Stomach smooth muscle (tissue), 2 donors: Measurements from ENCODE around the gene APBB2.

Experiments used
- H3K27ac ChIP-seq: one replicate; pipeline ENCODE4 v1.7.0; 2013; ENCODE audit warnings: mild to moderate bottlenecking, low read length, inconsistent platforms
- H3K27me3 ChIP-seq, 2 donors: one replicate each; pipeline ENCODE4 v1.7.0; 2013; ENCODE audit warnings: low read length in 2 of 2; ENCODE audit not compliant: insufficient read depth in 2 of 2, control insufficient read depth in 1 of 2
- H3K36me3 ChIP-seq, 2 donors: one replicate each; pipeline ENCODE4 v1.7.0; 2013; ENCODE audit warnings: low read length in 2 of 2; ENCODE audit not compliant: control insufficient read depth in 2 of 2, insufficient read depth in 2 of 2
- H3K4me1 ChIP-seq: one replicate; pipeline ENCODE4 v1.7.0; 2013; ENCODE audit warnings: low read length; ENCODE audit not compliant: control insufficient read depth, insufficient read depth
- H3K4me3 ChIP-seq, 2 donors: one replicate each; pipeline ENCODE4 v1.7.0; 2013; ENCODE audit warnings: low read length in 2 of 2
- H3K9ac ChIP-seq, 2 donors: one replicate each; pipeline ENCODE4 v1.7.0; 2013; ENCODE audit warnings: low read length in 2 of 2, mild to moderate bottlenecking in 1 of 2
- H3K9me3 ChIP-seq, 2 donors: one replicate each; pipeline ENCODE4 v1.7.0; 2013; ENCODE audit warnings: low read length in 2 of 2; ENCODE audit not compliant: control insufficient read depth in 2 of 2
- donor health status: healthy.
- donor health status: Pancreatic carcinoma.

Gene APBB2

DNA sequence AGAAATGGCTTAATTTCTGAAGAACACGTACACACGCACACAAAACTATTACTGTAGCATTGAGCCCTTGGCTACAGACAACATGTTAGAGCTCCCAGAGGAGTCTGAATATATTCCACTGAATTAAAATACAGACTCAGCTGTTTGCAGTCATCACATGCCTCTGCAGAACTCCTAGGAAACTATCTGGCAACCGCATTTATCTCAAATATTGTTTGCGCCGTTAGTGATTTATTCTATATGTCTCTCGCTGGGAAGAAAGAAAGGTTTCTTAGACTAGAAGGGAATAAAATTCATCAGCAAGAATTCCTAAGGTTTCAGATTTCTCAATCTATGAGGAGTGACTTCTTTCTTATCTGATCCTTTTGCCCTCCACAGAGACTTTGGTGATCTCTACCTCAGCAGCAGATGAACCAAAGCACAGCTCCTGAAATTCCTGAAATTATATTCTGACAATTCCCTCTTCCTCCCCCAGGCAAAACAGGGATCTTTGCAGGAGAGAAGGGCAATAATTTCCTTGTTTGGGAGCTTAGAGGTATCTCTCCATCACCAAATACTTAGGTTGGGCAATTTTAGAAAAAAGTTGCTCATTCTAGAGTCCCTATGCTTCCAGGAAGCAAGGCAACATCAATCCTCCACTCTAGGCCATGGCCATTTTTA, 199.2 kb downstream of the APBB2 start:
- Histone ChIP-seq H3K4me3 (no peak overlapping the region), H3K4me1 (no peaks in the 10 kb centered on the region), H3K9ac (no peak overlapping the region), H3K27ac (no peak overlapping the region), H3K36me3 (peaks cover 0 to 7% of the 10 kb centered on the region in 2 donors), H3K9me3 (no peaks in the 10 kb centered on the region), H3K27me3 (no peaks in the 10 kb centered on the region)

DNA sequence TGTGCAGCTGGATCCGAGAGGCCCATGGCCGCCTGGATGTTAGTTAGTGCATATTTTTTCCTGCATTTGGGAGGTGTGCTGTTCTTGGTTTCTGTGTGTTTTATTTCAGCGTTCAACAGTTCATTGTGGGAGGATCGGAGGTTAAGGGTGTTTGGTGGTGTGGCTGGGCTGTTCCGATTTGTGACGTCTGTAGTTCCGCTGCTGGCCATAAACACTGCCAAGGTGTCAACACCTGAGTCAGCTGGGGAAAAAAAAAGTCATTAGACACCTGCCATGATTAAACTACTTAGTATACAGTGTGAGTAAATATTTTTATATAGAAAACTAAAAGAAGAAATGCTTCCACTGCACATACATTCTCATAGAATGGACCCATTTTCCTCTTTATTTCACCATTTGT, 200.2 kb downstream of the APBB2 start:
- no peak overlapping the region for H3K27ac ChIP-seq
- H3K36me3 ChIP-seq = peaks cover 0 to 7% of the 10 kb centered on the region in 2 donors
- no peak overlapping the region for H3K4me3 ChIP-seq
- H3K27me3 ChIP-seq = no peaks in the 10 kb centered on the region
- no peaks in the 10 kb centered on the region for H3K9me3 ChIP-seq
- H3K9ac ChIP-seq = no peak overlapping the region
- no peaks in the 10 kb centered on the region for H3K4me1 ChIP-seq

DNA sequence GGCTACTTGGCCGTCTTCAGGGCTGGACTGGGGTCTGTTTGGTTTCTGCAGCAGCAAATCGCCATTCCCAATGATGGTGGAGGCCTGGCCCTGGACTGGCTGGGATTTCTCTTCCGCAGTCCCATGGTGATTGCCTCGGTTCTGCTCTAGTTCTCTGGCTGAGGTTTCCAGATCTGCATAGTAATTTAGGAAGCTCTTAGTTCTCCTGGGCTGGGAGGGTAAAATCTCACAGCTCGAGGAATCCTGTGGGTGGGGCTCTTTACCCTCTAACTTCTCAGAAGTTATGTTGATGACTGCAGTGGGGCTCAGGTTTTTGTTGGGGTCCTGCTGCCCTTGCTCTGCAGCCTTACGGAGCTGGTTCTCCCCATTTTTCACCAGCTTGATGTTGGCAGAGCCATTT, 200.6 kb downstream of the APBB2 start:
- no peak overlapping the region for H3K9ac ChIP-seq
- H3K4me1 ChIP-seq = no peaks in the 10 kb centered on the region
- no peak overlapping the region for H3K4me3 ChIP-seq
- H3K36me3 ChIP-seq = peaks cover 0 to 7% of the 10 kb centered on the region in 2 donors
- no peaks in the 10 kb centered on the region for H3K9me3 ChIP-seq
- H3K27ac ChIP-seq = no peak overlapping the region
- H3K27me3 ChIP-seq = no peaks in the 10 kb centered on the region

DNA sequence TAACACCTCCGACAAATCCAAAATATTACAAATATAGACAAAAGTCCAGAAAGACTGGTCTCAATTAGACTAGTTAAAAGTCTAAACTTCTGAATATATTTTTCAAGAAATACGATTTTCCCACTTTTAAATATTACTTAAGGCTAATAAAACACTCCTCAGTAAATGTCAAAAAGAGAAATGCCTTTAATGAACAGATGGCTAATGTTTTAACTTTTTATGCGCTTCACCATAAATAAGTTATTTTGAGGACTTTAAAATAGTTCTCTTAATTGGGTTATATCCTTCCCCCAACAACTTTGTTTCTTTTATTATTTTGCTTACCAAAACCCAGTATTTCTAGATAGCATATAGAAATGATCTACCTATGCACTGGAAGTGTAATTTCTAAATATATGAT, 201.4 kb downstream of the APBB2 start:
- Histone ChIP-seq H3K36me3 (peaks cover 0 to 7% of the 10 kb centered on the region in 2 donors), H3K27ac (no peak overlapping the region), H3K27me3 (no peaks in the 10 kb centered on the region), H3K4me3 (no peak overlapping the region), H3K9me3 (no peaks in the 10 kb centered on the region), H3K4me1 (no peaks in the 10 kb centered on the region), H3K9ac (no peak overlapping the region)

DNA sequence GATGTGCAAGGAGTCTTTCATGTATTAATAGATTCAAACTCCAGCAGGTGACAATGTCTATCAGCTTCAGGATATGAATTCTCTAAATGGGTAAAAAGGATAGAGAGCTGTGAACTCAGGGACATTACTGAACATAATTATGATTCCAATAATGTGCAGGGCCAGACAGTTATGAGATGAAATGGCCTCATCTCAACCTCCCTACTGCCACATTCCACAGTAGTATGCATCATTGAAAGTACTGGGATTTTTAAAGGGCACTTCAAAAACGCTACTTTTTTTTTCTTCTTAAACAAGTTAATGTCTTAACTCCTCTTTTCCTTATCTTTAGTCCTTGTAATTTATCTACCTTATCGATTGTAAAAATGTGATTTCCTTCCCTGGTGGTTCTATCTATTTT, 202.0 kb downstream of the APBB2 start:
- no peaks in the 10 kb centered on the region for H3K9me3 ChIP-seq
- H3K9ac ChIP-seq = no peak overlapping the region
- H3K4me3 ChIP-seq = no peak overlapping the region
- no peak overlapping the region for H3K27ac ChIP-seq
- H3K4me1 ChIP-seq = no peaks in the 10 kb centered on the region
- H3K36me3 ChIP-seq = peaks cover 0 to 7% of the 10 kb centered on the region in 2 donors
- no peaks in the 10 kb centered on the region for H3K27me3 ChIP-seq

DNA sequence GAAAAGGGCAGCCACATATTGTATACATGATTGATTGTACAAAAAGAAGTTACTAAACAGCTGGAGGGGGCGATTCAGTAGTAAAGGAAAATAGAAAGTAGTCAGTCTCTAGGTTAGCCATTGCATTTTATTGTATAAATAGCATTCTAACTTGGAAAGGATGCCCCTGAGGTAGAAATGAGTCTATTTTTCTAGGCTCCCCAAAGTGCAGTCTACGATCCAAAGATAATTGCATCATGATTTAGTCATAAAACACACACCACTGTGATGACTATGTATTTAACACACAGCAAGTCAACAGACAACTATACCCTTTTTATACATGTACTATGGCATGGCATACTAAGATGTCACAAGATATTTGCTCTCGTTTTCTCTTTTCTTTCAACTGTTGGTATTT, 204.9 kb downstream of the APBB2 start:
- no peak overlapping the region for H3K9ac ChIP-seq
- no peaks in the 10 kb centered on the region for H3K4me1 ChIP-seq
- no peaks in the 10 kb centered on the region for H3K9me3 ChIP-seq
- no peak overlapping the region for H3K27ac ChIP-seq
- H3K36me3 ChIP-seq = peaks cover 0 to 7% of the 10 kb centered on the region in 2 donors
- no peak overlapping the region for H3K4me3 ChIP-seq
- no peaks in the 10 kb centered on the region for H3K27me3 ChIP-seq

DNA sequence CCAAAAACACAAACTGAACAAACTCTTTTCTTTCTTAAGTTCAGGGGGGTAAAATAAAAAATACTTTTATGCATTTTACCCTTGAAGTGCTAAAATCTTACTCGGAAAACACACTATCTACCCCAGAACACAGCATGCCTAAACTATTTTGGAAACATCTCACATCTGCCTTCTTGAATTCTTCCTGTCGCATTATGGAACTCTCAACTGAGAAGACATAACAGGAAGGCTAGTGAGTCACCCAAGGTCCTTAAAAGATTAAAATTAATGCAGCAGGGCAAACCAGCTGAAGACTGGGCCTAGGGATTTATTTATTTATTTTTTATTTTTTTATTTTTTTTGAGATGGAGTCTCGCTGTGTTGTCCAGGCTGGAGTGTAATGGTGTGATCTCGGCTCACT, 208.2 kb downstream of the APBB2 start:
- H3K4me1 ChIP-seq = no peaks in the 10 kb centered on the region
- no peaks in the 10 kb centered on the region for H3K27me3 ChIP-seq
- H3K9ac ChIP-seq = no peak overlapping the region
- H3K27ac ChIP-seq = no peak overlapping the region
- H3K9me3 ChIP-seq = no peaks in the 10 kb centered on the region
- no peaks in the 10 kb centered on the region for H3K36me3 ChIP-seq
- no peak overlapping the region for H3K4me3 ChIP-seq

DNA sequence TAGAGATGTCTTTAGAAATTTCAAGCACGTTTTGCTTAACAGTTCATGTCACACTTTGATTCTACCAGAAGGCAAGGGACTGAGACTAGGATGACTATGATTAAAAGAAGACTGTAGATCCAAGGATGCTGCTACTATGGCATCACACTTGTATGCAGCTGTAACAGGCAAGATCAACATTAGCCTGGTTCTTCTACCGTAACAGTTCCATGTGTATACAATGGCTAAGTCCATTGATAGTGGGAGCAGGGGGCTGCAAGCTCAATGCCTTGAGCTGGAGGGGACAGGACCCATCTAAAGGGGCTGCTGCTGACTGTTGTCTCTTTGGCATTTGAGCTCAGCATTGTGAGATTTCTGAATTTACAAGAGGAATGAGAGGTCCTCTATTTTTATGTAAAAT, 212.0 kb downstream of the APBB2 start:
- Histone ChIP-seq H3K9ac (no peak overlapping the region), H3K27ac (no peak overlapping the region), H3K36me3 (no peaks in the 10 kb centered on the region), H3K27me3 (no peaks in the 10 kb centered on the region), H3K4me1 (no peaks in the 10 kb centered on the region), H3K4me3 (no peak overlapping the region), H3K9me3 (no peaks in the 10 kb centered on the region)

DNA sequence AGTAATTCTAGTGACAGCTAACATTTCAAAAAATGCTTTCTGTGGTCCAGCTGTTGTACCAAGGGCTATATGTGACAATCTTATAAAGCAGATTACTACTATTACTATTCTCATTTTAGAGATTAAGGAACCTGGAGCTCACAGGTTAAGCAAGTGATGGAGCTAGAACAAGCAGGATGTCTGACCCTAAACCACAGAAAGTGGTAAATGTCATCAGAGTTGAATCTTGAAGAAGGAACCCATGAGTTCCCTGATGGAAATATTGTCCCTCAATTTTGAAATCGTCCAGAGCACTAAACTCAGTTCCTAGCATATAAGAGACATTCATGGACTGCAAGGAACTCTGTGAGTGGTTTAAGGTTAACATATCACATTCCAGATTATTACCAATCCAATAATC, 214.0 kb downstream of the APBB2 start:
- Histone ChIP-seq H3K27me3 (no peaks in the 10 kb centered on the region), H3K9ac (no peak overlapping the region), H3K9me3 (no peaks in the 10 kb centered on the region), H3K36me3 (no peaks in the 10 kb centered on the region), H3K4me1 (no peaks in the 10 kb centered on the region), H3K27ac (no peak overlapping the region), H3K4me3 (no peak overlapping the region)

DNA sequence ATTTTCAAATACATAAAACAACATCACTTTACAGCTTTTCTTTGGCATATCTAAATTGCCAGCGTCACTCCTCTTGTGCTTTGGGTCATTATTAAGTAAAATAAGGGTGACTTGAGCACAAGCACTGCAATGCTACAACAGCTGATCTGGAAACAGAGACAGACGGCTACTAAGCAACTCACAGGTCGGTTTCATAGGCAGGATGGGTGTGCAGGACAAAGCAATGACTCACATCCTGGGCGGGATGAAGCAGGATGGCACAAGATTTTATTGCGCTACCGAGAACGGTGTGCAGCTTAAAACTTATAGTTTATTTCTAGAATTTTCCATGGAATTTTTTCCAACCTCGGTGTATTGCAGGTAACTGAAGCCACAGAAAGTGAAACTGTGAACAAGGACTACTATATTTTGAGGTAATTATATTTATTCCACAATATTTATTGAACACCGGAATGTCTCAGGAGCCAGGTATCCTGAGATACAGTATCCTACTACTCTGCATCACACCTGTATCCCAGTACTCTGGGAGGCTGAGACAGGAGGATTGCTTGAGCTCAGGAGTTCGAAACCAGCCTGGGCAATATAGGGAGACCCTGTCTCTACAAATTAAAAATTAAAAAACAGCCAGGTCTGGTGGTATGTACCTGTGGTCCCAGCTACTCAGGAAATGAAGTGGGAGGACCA, 215.5 kb downstream of the APBB2 start:
- Histone ChIP-seq H3K36me3 (no peaks in the 10 kb centered on the region), H3K9me3 (no peaks in the 10 kb centered on the region), H3K4me1 (no peaks in the 10 kb centered on the region), H3K9ac (no peak overlapping the region), H3K4me3 (no peak overlapping the region), H3K27ac (no peak overlapping the region), H3K27me3 (no peaks in the 10 kb centered on the region)

DNA sequence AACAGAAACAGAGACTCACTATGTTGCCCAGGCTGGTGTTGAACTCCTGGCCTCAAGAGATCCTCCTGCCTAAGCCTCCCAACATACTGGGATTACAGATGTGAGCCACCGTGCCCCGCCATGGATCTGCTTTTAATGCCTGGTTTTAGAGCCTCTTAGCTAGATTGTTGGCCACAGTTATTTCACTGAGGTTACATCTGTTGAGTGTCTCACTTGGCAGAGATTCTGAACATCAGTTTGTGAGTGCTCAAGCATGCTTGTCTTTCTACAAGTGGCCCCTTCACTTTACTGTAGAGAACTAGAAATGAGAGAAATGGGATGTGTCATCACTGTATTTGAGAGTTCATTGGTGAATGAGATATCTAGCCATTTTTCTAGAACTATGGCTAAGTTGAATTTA, 218.5 kb downstream of the APBB2 start:
- Histone ChIP-seq H3K9me3 (no peaks in the 10 kb centered on the region), H3K4me1 (peaks cover 2% of the 10 kb centered on the region), H3K36me3 (no peaks in the 10 kb centered on the region), H3K4me3 (no peak overlapping the region), H3K9ac (no peak overlapping the region), H3K27me3 (no peaks in the 10 kb centered on the region), H3K27ac (no peak overlapping the region)
